SU-DHL-6 (cell line): Measurements from ENCODE around the gene TDG.

Experiments
- H2AFZ ChIP-seq: fragments of 200-600 bp; sonication (generic); 2 replicates; pipeline ENCODE4 v1.6.1; 2014; ENCODE audit warnings: low read depth, mild to moderate bottlenecking, moderate library complexity, mixed read lengths, antibody characterized with exemption, low read length; ENCODE audit not compliant: severe bottlenecking
- H3F3A ChIP-seq: fragments of 200-600 bp; shearing (Covaris generic); 2 replicates; pipeline ENCODE4 v1.6.0; 2016; ENCODE audit warnings: antibody characterized with exemption, mild to moderate bottlenecking; ENCODE audit not compliant: insufficient read depth
- H3K27ac ChIP-seq: fragments of 200-600 bp; sonication (generic); 2 replicates; pipeline ENCODE4 v1.5.1; 2016; ENCODE audit warnings: low read depth, mild to moderate bottlenecking, low read length, moderate library complexity, mixed read lengths
- H3K27me3 ChIP-seq: fragments of 200-600 bp; sonication (generic), shearing (Covaris generic); 2 replicates; pipeline ENCODE4 v1.6.0; 2014; ENCODE audit warnings: mild to moderate bottlenecking, low read length
- H3K36me3 ChIP-seq: fragments of 200-600 bp; sonication (generic); 2 replicates; pipeline ENCODE4 v1.6.1; 2014; ENCODE audit warnings: mild to moderate bottlenecking, low read length, mixed read lengths
- H3K4me2 ChIP-seq: fragments of 300-600, 200-600 bp; shearing (Covaris generic), sonication (generic); 2 replicates; pipeline ENCODE4 v1.6.0; 2014; ENCODE audit warnings: low read length, low read depth, mild to moderate bottlenecking; ENCODE audit not compliant: poor library complexity, severe bottlenecking
- H3K4me3 ChIP-seq: fragments of 200-600 bp; sonication (generic); 2 replicates; pipeline ENCODE4 v1.5.1; 2014; ENCODE audit warnings: antibody characterized with exemption, low read length, mild to moderate bottlenecking, mixed read lengths; ENCODE audit not compliant: insufficient read depth, poor library complexity, severe bottlenecking
- H3K79me2 ChIP-seq: fragments of 200-600 bp; sonication (generic); 2 replicates; pipeline ENCODE4 v1.6.1; 2014; ENCODE audit warnings: mild to moderate bottlenecking, low read length, moderate library complexity; ENCODE audit not compliant: insufficient read depth
- H3K9ac ChIP-seq: fragments of 200-600 bp; sonication (generic); 2 replicates; pipeline ENCODE4 v1.7.0; 2014; ENCODE audit warnings: mild to moderate bottlenecking, low read length
- H3K9me2 ChIP-seq: fragments of 200-600 bp; sonication (generic); replicated peaks from 2 replicates; pipeline ENCODE4 v1.6.1; 2014; ENCODE audit warnings: low read length; ENCODE audit not compliant: insufficient read depth
- H3K9me3 ChIP-seq: fragments of 200-600 bp; sonication (generic); 2 replicates; pipeline ENCODE4 v1.6.1; 2014; ENCODE audit warnings: low read length, mixed read lengths; ENCODE audit not compliant: insufficient read depth
- H4K20me1 ChIP-seq: fragments of 200-600 bp; sonication (generic); 2 replicates; pipeline ENCODE4 v1.6.1; 2014; ENCODE audit warnings: low read depth, mild to moderate bottlenecking, antibody characterized with exemption, low read length, moderate library complexity, mixed read lengths
- CTCF ChIP-seq: fragments of 200-600 bp; sonication (generic); IDR thresholded peaks from one replicate; pipeline ENCODE4 v1.5.1; 2017; ENCODE audit warnings: antibody characterized with exemption, mild to moderate bottlenecking, low read length, moderate library complexity; ENCODE audit not compliant: insufficient read depth, poor library complexity, severe bottlenecking
- EZH2phosphoT487 ChIP-seq: fragments of 200-600 bp; sonication (generic), shearing (Covaris generic); conservative IDR thresholded peaks from 2 replicates; pipeline ENCODE4 v1.6.1; 2018; ENCODE audit warnings: mild to moderate bottlenecking, antibody characterized with exemption, low read length, moderate library complexity, mixed read lengths

TDG gene

GRCh38 chr12:103928682-103929045 lies 37.0 kb upstream of the TDG start:
- no peaks in the 10 kb centered on the region for H3K79me2 ChIP-seq
- no peaks in the 10 kb centered on the region for H3K27me3 ChIP-seq
- H3K27ac ChIP-seq: peak overlapping the region; percentile 48
- peak overlapping the region; percentile 48 for H3K4me3 ChIP-seq
- 0 out of 2 replicates have a peak, but pooled peaks cover 8% of the 10 kb centered on the region for H3K36me3 ChIP-seq
- H3K4me2 ChIP-seq: peak overlapping the region; percentile 68
- peaks cover 18% of the 10 kb centered on the region for H3F3A ChIP-seq
- no peak overlapping the region for H3K9ac ChIP-seq
- TF ChIP-seq CTCF: no peak
- no peak for TF ChIP-seq EZH2phosphoT487
- no peak overlapping the region for H2AFZ ChIP-seq
- H3K9me3 ChIP-seq: no peaks in the 10 kb centered on the region
- no peaks in the 10 kb centered on the region for H3K9me2 ChIP-seq
- 0 out of 2 replicates have a peak, but pooled peaks cover 5% of the 10 kb centered on the region for H4K20me1 ChIP-seq

GRCh38 chr12:103929046-103929783 lies 36.5 kb upstream of the TDG start:
- H3K4me3 ChIP-seq: peak overlapping the region; percentile 48
- no peaks in the 10 kb centered on the region for H3K9me3 ChIP-seq
- peak overlapping the region; percentile 28 for H2AFZ ChIP-seq
- H3F3A ChIP-seq: peaks cover 18% of the 10 kb centered on the region
- H3K27ac ChIP-seq: peak overlapping the region; percentile 48
- peak overlapping the region; percentile 33 for H3K9ac ChIP-seq
- H3K9me2 ChIP-seq: no peaks in the 10 kb centered on the region
- H3K4me2 ChIP-seq: peak overlapping the region; percentile 68
- TF ChIP-seq CTCF: no peak
- no peak for TF ChIP-seq EZH2phosphoT487
- 0 out of 2 replicates have a peak, but pooled peaks cover 9% of the 10 kb centered on the region for H3K36me3 ChIP-seq
- 0 out of 2 replicates have a peak, but pooled peaks cover 3% of the 10 kb centered on the region for H4K20me1 ChIP-seq
- no peaks in the 10 kb centered on the region for H3K79me2 ChIP-seq
- H3K27me3 ChIP-seq: no peaks in the 10 kb centered on the region

GRCh38 chr12:103929784-103930033 lies 36.0 kb upstream of the TDG start:
- Histone ChIP-seq H3K36me3 (peaks cover 9% of the 10 kb centered on the region; the same call in 1 of the 2 replicates), H3K27ac (no peak overlapping the region), H3K4me3 (peak overlapping the region; percentile 48), H3F3A (peaks cover 18% of the 10 kb centered on the region), H3K9me2 (no peaks in the 10 kb centered on the region), H3K79me2 (no peaks in the 10 kb centered on the region), H3K9ac (no peak overlapping the region), H4K20me1 (0 out of 2 replicates have a peak, but pooled peaks cover 3% of the 10 kb centered on the region), H2AFZ (no peak overlapping the region), H3K4me2 (peak overlapping the region; percentile 68), H3K27me3 (no peaks in the 10 kb centered on the region), H3K9me3 (no peaks in the 10 kb centered on the region)
- TF ChIP-seq CTCF: no peak
- no peak for TF ChIP-seq EZH2phosphoT487
